Lower leg skin (tissue), 3 donors: Measurements from ENCODE around the gene UNC5C.

Experiments
- CTCF ChIP-seq, 3 donors: fragments of 450-650 bp; IDR thresholded peaks; one replicate each; pipeline ENCODE4 v1.5.1; 2016; ENCODE audit warnings: antibody characterized with exemption in 3 of 3, mild to moderate bottlenecking in 3 of 3, moderate library complexity in 2 of 3
- POLR2A ChIP-seq, 2 donors: fragments of 450-650 bp; IDR thresholded peaks; one replicate each; pipeline ENCODE4 v1.6.1; 2016 to 2017; ENCODE audit warnings: antibody characterized with exemption in 2 of 2, mild to moderate bottlenecking in 1 of 2, moderate library complexity in 1 of 2

DNA sequence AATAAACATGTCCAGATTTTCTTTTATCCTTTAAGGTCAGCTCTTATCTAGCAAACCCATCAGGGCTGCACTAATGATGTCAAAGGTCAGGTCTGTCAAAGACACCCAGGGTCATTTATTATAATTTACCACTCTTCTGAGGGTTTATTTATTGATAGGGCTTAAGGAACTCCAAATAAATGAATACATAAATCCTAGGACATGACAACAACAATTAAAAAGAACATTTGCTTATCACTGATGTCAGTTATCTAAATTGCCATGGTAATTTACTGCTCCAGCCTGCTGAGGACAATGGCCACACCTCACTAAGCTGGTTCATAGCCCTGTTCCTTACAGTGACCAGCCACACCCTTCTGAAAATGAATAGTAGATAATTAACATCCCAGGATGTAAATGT is 317.1 kb downstream of the UNC5C start:
- no peak for TF ChIP-seq CTCF (IDR thresholded peaks at IDR 0.05)
- TF ChIP-seq POLR2A (IDR thresholded peaks at IDR 0.05) = no peak
